Raji (cell line): ENCODE measurements around the gene KIRREL3.

Experiments
- POLR2A ChIP-seq: IDR thresholded peaks from 2 replicates; pipeline ENCODE4 v1.6.1; 2011; ENCODE audit warnings: low read depth, low read length, control low read depth; ENCODE audit not compliant: insufficient read depth

KIRREL3 gene

GRCh38 chr11:126408901-126409619 is 591.5 kb downstream of the KIRREL3 start:
- no peak for TF ChIP-seq POLR2A

GRCh38 chr11:126408496-126408895 is 592.1 kb downstream of the KIRREL3 start:
- no peak for TF ChIP-seq POLR2A

GRCh38 chr11:126407682-126408288 is 592.8 kb downstream of the KIRREL3 start:
- TF ChIP-seq POLR2A, result no peak

- no peak for TF ChIP-seq POLR2A
These were observed 593.5 kb downstream of the KIRREL3 start for GRCh38 chr11:126407101-126407521.

- no peak for TF ChIP-seq POLR2A
These were observed 594.2 kb downstream of the KIRREL3 start for GRCh38 chr11:126406368-126406767.

- TF ChIP-seq POLR2A, result no peak
These were observed 594.7 kb downstream of the KIRREL3 start for GRCh38 chr11:126405906-126406305.

- no peak for TF ChIP-seq POLR2A
These were observed 595.2 kb downstream of the KIRREL3 start for GRCh38 chr11:126405374-126405773.

GRCh38 chr11:126404367-126404766 is 596.2 kb downstream of the KIRREL3 start:
- TF ChIP-seq POLR2A, result no peak

GRCh38 chr11:126403658-126404057 is 596.9 kb downstream of the KIRREL3 start:
- no peak for TF ChIP-seq POLR2A

- no peak for TF ChIP-seq POLR2A
These were observed 597.5 kb downstream of the KIRREL3 start for GRCh38 chr11:126403022-126403581.

GRCh38 chr11:126400479-126400878 is 600.1 kb downstream of the KIRREL3 start:
- TF ChIP-seq POLR2A, result no peak

GRCh38 chr11:126400019-126400418 is 600.6 kb downstream of the KIRREL3 start:
- TF ChIP-seq POLR2A, result no peak

- TF ChIP-seq POLR2A, result no peak
These were observed 601.8 kb downstream of the KIRREL3 start for GRCh38 chr11:126398721-126399120.

GRCh38 chr11:126398296-126398695 is 602.3 kb downstream of the KIRREL3 start:
- no peak for TF ChIP-seq POLR2A

GRCh38 chr11:126396965-126397364 is 603.6 kb downstream of the KIRREL3 start:
- TF ChIP-seq POLR2A, result no peak

- TF ChIP-seq POLR2A, result no peak
These were observed 606.5 kb downstream of the KIRREL3 start for GRCh38 chr11:126394036-126394435.
